Thoracic aorta (tissue), 2 donors: ENCODE data around the gene MAN2A2. TPM values are rescaled to one million over a fixed set of nuclear protein-coding genes. Genes with fewer than 3 reads are reported as not detected.

ENCODE experiments used
- ATAC-seq: fragments of 150-250 bp; one replicate; pipeline ENCODE4 v1.8.0; 2017; ENCODE audit warnings: low read depth; ENCODE audit not compliant: insufficient number of reproducible peaks, low FRiP score
- DNase-seq: peaks from one replicate; pipeline ENCODE4 v3.0.0-alpha.2; 2020; ENCODE audit warnings: low spot score
- H3K27ac ChIP-seq, 2 donors: fragments of 200-600 bp; sonication (generic); 1 replicate in 1 of 2; 2 replicates in 1 of 2; pipeline ENCODE4 v1.5.1; 2016; ENCODE audit warnings: mild to moderate bottlenecking in 2 of 2, moderate library complexity in 2 of 2
- H3K27me3 ChIP-seq: fragments of 200-600 bp; sonication (generic); replicated peaks from 2 replicates; pipeline ENCODE4 v1.6.0; 2016; ENCODE audit warnings: mild to moderate bottlenecking; ENCODE audit not compliant: insufficient read depth
- H3K36me3 ChIP-seq: fragments of 200-600 bp; sonication (generic); one replicate; pipeline ENCODE4 v1.5.1; 2016
- H3K4me1 ChIP-seq, 2 donors: fragments of 200-600 bp; sonication (generic); 1 replicate in 1 of 2; 2 replicates in 1 of 2; pipeline versions ENCODE4 v1.5.1 to v1.6.0; 2016; ENCODE audit warnings: low read depth in 2 of 2, mild to moderate bottlenecking in 1 of 2; ENCODE audit not compliant: control insufficient read depth in 1 of 2
- H3K4me3 ChIP-seq: fragments of 200-600 bp; sonication (generic); 2 replicates; pipeline ENCODE4 v1.5.1; 2016; ENCODE audit warnings: mild to moderate bottlenecking
- H3K9me3 ChIP-seq: fragments of 200-600 bp; sonication (generic); 2 replicates; pipeline ENCODE4 v1.5.1; 2016
- CTCF ChIP-seq: fragments of 200-600 bp; sonication (generic); IDR thresholded peaks from one replicate; pipeline ENCODE4 v1.5.1; 2019; ENCODE audit warnings: antibody characterized with exemption
- total RNA-seq, 2 donors: library from RNA; depleted of rRNA; stranded (reverse); fragments of >200 nt; gene quantifications; one replicate each; pipeline versions ENCODE4 v1.1.0 to v1.2.3, GENCODE V29; 2016

Gene MAN2A2
- total RNA-seq, 2 donors from 2014 or later, result 59.7 to 68.4 TPM

GRCh38 chr15:90933301-90933700, 30.2 kb downstream of the MAN2A2 start:
- DNase-seq (no peak), ATAC-seq (no peak)
- H3K4me1 ChIP-seq, result peaks cover 12 to 49% of the 10 kb centered on the region in 2 donors
- H3K9me3 ChIP-seq, result no peaks in the 10 kb centered on the region
- H3K36me3 ChIP-seq, result no peaks in the 10 kb centered on the region
- no peak for TF ChIP-seq CTCF
- peak overlapping the region in 1 of 2 donors; percentile 73 for H3K27ac ChIP-seq
- H3K4me3 ChIP-seq, result no peak overlapping the region
- no peaks in the 10 kb centered on the region for H3K27me3 ChIP-seq

- Histone ChIP-seq H3K36me3 (peaks cover 7% of the 10 kb centered on the region), H3K27me3 (no peaks in the 10 kb centered on the region), H3K9me3 (no peaks in the 10 kb centered on the region), H3K27ac (peak overlapping the region in 1 of 2 donors; percentile 66), H3K4me3 (peak overlapping the region; percentile 81), H3K4me1 (peaks cover 12 to 44% of the 10 kb centered on the region in 2 donors)
- peak; percentile 80 for TF ChIP-seq CTCF
- DNase-seq (no peak), ATAC-seq (peak; percentile 30)
These were observed 31.3 kb downstream of the MAN2A2 start for GRCh38 chr15:90934256-90934948.

GRCh38 chr15:90934949-90935751, 32.0 kb downstream of the MAN2A2 start, which contains the start of gene UNC45A:
UNC45A (plus strand) TSS chr15:90935285; CDS start chr15:90935325, 40 bp downstream.
- peaks cover 13% of the 10 kb centered on the region for H3K36me3 ChIP-seq
- H3K27ac ChIP-seq, result peak within 1 kb of the TSS; percentile 59 to 66
- H3K27me3 ChIP-seq, result no peaks in the 10 kb centered on the region
- peak within 1 kb of the TSS; percentile 81 for H3K4me3 ChIP-seq
- H3K4me1 ChIP-seq, result peaks cover 12 to 43% of the 10 kb centered on the region in 2 donors
- TF ChIP-seq CTCF, result no peak
- H3K9me3 ChIP-seq, result no peaks in the 10 kb centered on the region
- peak; percentile 54 for DNase-seq
- ATAC-seq, result peak; percentile 66

- H3K27me3 ChIP-seq, result no peaks in the 10 kb centered on the region
- DNase-seq (no peak), ATAC-seq (no peak)
- no peak overlapping the region for H3K27ac ChIP-seq
- no peak for TF ChIP-seq CTCF
- H3K4me3 ChIP-seq, result no peak overlapping the region
- H3K4me1 ChIP-seq, result peaks cover 12 to 29% of the 10 kb centered on the region in 2 donors
- peaks cover 27% of the 10 kb centered on the region for H3K36me3 ChIP-seq
- H3K9me3 ChIP-seq, result no peaks in the 10 kb centered on the region
These were observed 33.7 kb downstream of the MAN2A2 start for GRCh38 chr15:90936823-90937222.

- Histone ChIP-seq H3K27ac (no peak overlapping the region), H3K9me3 (no peaks in the 10 kb centered on the region), H3K27me3 (no peaks in the 10 kb centered on the region), H3K4me1 (peaks cover 12 to 20% of the 10 kb centered on the region in 2 donors), H3K4me3 (no peak overlapping the region), H3K36me3 (peaks cover 41% of the 10 kb centered on the region)
- DNase-seq (no peak), ATAC-seq (no peak)
- TF ChIP-seq CTCF, result no peak
These were observed 35.2 kb downstream of the MAN2A2 start for GRCh38 chr15:90938261-90938660.
